ENCODE data around the gene PCDHA6. TPM values are rescaled to one million over a fixed set of nuclear protein-coding genes. Genes with fewer than 3 reads are reported as not detected.

PCDHA6 gene
- total RNA-seq, 1 experiment from 2014 or later = 2.4 TPM

DNA sequence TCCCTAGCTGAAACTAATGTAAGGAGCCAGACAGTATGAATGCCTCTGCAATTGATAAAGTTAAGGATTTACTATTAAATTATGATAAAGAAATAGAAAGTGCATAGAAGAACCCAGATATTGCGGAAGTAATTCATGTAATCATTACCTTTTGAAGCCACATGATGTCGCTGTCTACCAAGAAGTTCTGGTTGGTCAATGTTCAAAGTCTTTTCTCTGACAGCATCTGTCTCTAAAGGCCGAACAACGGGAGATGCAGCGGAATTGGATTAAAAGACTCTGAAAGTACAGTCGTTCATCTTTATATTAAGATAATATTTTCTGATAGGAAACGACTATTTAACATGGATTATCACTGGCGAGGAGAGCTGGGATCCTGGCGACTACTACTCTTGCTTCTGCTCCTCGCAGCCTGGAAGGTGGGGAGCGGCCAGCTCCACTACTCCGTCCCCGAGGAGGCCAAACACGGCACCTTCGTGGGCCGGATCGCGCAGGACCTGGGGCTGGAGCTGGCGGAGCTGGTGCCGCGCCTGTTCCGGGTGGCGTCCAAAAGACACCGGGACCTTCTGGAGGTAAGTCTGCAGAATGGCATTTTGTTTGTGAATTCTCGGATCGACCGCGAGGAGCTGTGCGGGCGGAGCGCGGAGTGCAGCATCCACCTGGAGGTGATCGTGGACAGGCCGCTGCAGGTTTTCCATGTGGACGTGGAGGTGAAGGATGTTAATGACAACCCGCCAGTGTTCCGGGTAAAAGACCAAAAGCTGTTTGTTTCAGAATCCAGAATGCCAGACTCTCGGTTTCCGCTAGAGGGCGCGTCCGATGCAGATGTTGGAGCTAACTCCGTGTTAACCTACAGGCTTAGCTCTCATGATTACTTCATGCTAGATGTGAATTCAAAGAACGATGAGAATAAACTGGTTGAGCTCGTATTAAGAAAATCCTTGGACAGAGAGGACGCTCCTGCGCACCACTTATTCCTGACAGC is 13.5 kb downstream of the PCDHA6 start, which contains the start of gene PCDHA8:
TSS of gene PCDHA8 (plus strand) at position 210 of the 985 bp plus-strand sequence. CDS start at position 345, 135 bp downstream.
- no peak for TF ChIP-seq SMAD4 (CRISPR knock-in tag; IDR thresholded peaks at IDR 0.05)
- no peak for TF ChIP-seq RELA (CRISPR knock-in tag; IDR thresholded peaks at IDR 0.05; ENCODE audit: borderline replicate concordance)
- TF ChIP-seq, protein P1, sequence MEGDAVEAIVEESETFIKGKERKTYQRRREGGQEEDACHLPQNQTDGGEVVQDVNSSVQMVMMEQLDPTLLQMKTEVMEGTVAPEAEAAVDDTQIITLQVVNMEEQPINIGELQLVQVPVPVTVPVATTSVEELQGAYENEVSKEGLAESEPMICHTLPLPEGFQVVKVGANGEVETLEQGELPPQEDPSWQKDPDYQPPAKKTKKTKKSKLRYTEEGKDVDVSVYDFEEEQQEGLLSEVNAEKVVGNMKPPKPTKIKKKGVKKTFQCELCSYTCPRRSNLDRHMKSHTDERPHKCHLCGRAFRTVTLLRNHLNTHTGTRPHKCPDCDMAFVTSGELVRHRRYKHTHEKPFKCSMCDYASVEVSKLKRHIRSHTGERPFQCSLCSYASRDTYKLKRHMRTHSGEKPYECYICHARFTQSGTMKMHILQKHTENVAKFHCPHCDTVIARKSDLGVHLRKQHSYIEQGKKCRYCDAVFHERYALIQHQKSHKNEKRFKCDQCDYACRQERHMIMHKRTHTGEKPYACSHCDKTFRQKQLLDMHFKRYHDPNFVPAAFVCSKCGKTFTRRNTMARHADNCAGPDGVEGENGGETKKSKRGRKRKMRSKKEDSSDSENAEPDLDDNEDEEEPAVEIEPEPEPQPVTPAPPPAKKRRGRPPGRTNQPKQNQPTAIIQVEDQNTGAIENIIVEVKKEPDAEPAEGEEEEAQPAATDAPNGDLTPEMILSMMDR (IDR thresholded peaks at IDR 0.05) = peak; percentile 65
- Mint-ChIP-seq H3K4me1 (peaks cover 7% of the 10 kb centered on the region; the same call in 1 of the 2 replicates), H3K9me3 (peaks cover 4% of the 10 kb centered on the region), H3K27ac (no peak within 1 kb of the TSS), H3K4me3 (peak within 1 kb of the TSS; percentile 49), H3K27me3 (ENCODE audit: low read depth) (no peaks in the 10 kb centered on the region; the same call in 1 of the 2 replicates), H3K36me3 (peaks cover 6% of the 10 kb centered on the region)
- DNase-seq (ENCODE audit: low spot score) (peak; percentile 76), ATAC-seq (peak; percentile 85)
- POLR2A ChIA-PET = interaction anchor here (0.6 kb wide), 1 partner anchor 424 kb away, joined by 6 read pairs; no protein-coding TSS in a partner anchor
- CTCF ChIA-PET = interaction anchor here (0.5 to 4.7 kb wide), 61 partner anchors 10 to 1652 kb away, joined by 3 to 61 read pairs (median 6); partner anchors contain the start of genes IK, NDUFA2, PCDHA1 and PCDHA10

DNA sequence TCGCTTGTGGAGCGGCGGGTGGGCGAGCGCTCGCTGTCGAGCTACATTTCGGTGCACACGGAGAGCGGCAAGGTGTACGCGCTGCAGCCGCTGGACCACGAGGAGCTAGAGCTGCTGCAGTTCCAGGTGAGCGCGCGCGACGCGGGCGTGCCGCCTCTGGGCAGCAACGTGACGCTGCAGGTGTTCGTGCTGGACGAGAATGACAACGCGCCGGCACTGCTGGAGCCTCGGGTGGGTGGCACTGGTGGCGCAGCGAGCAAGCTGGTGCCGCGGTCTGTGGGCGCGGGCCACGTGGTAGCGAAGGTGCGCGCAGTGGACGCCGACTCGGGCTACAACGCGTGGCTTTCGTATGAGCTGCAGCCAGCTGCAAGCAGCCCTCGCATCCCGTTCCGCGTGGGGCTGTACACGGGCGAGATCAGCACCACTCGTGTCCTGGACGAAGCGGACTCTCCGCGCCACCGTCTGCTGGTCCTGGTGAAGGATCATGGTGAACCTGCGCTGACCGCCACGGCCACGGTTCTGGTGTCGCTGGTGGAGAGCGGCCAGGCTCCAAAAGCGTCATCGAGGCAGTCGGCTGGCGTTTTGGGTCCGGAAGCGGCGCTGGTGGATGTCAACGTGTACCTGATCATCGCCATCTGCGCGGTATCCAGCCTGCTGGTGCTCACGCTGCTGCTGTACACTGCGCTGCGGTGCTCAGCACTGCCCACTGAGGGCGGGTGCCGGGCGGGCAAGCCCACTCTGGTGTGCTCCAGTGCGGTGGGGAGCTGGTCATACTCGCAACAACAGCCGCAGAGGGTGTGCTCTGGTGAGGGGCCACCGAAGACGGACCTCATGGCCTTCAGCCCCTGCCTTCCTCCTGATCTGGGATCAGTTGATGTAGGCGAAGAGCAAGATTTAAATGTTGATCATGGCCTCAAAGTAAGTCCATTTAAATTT is 15.3 kb downstream of the PCDHA6 start:
- ATAC-seq = no peak
- peaks cover 16% of the 10 kb centered on the region for H3K4me1 Mint-ChIP-seq
- no peak for DNase-seq (ENCODE audit: low spot score)
- H3K4me3 Mint-ChIP-seq = no peak overlapping the region
- ChIA-PET POLR2A (interaction anchor here (0.5 kb wide), 1 partner anchor 1297 kb away, joined by 3 read pairs; no protein-coding TSS in a partner anchor), CTCF (interaction anchor here (0.6 to 4.7 kb wide), 6 partner anchors 13 to 158 kb away, joined by 3 to 61 read pairs (median 10); partner anchors contain the start of genes PCDHA10, PCDHA4 and PCDHAC1)
- H3K36me3 Mint-ChIP-seq = peaks cover 6% of the 10 kb centered on the region
- H3K9me3 Mint-ChIP-seq = peaks cover 4% of the 10 kb centered on the region
- no peaks in the 10 kb centered on the region; the same call in 1 of the 2 replicates for H3K27me3 Mint-ChIP-seq (ENCODE audit: low read depth)
- no peak for TF ChIP-seq FOXK1 (CRISPR knock-in tag; IDR thresholded peaks at IDR 0.05)
- no peak for TF ChIP-seq NR2C2 (CRISPR knock-in tag; IDR thresholded peaks at IDR 0.05)
- no peak for TF ChIP-seq IRF2 (CRISPR knock-in tag; IDR thresholded peaks at IDR 0.05; ENCODE audit: borderline replicate concordance, low read depth)
- TF ChIP-seq, protein P2, sequence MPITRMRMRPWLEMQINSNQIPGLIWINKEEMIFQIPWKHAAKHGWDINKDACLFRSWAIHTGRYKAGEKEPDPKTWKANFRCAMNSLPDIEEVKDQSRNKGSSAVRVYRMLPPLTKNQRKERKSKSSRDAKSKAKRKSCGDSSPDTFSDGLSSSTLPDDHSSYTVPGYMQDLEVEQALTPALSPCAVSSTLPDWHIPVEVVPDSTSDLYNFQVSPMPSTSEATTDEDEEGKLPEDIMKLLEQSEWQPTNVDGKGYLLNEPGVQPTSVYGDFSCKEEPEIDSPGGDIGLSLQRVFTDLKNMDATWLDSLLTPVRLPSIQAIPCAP (CRISPR knock-in tag; IDR thresholded peaks at IDR 0.05) = no peak
- no peak for TF ChIP-seq PREB (CRISPR knock-in tag; IDR thresholded peaks at IDR 0.05; ENCODE audit: borderline replicate concordance)
- no peak for TF ChIP-seq ETV6 (CRISPR knock-in tag; IDR thresholded peaks at IDR 0.05)
- no peak for TF ChIP-seq ATF1 (CRISPR knock-in tag; IDR thresholded peaks at IDR 0.05)
- TF ChIP-seq ZNF671 (CRISPR knock-in tag; IDR thresholded peaks at IDR 0.05) = no peak
- no peak for TF ChIP-seq GABPB1 (CRISPR knock-in tag; IDR thresholded peaks at IDR 0.05)
- TF ChIP-seq, protein P3, sequence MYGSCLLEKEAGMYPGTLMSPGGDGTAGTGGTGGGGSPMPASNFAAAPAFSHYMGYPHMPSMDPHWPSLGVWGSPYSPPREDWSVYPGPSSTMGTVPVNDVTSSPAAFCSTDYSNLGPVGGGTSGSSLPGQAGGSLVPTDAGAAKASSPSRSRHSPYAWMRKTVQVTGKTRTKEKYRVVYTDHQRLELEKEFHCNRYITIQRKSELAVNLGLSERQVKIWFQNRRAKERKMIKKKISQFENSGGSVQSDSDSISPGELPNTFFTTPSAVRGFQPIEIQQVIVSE (CRISPR knock-in tag; IDR thresholded peaks at IDR 0.05; ENCODE audit: borderline replicate concordance) = no peak
- no peak overlapping the region for H3K27ac Mint-ChIP-seq
